HG03520 (cell line): Measurements from ENCODE around the gene MYDGF.

ENCODE experiments used
- ATAC-seq: cut with Tn5 transposase; IDR thresholded peaks from one replicate; pipeline ENCODE4 v1.9.1; 2021; ENCODE audit warnings: mild to moderate bottlenecking, moderate library complexity; ENCODE audit not compliant: unreplicated experiment

The MYDGF gene

GRCh38 chr19:4613254-4613751 lies 56.8 kb downstream of the MYDGF start:
- ATAC-seq: no peak

GRCh38 chr19:4609878-4610511 lies 60.1 kb downstream of the MYDGF start:
- ATAC-seq: no peak
